KMS-11 (cell line): Measurements from ENCODE around the gene HINT2.

Source experiments
- H2AFZ ChIP-seq: fragments of 200-600 bp; sonication (generic); 2 replicates; pipeline ENCODE4 v1.6.1; 2016; ENCODE audit warnings: antibody characterized with exemption, mixed run types, low read depth
- H3K27ac ChIP-seq: fragments of 200-600 bp; sonication (generic); 2 replicates; pipeline ENCODE4 v1.6.1; 2016; ENCODE audit warnings: mild to moderate bottlenecking, mixed run types
- H3K27me3 ChIP-seq: fragments of 200-600 bp; sonication (generic); 2 replicates; pipeline ENCODE4 v1.6.1; 2017; ENCODE audit warnings: mild to moderate bottlenecking, low read depth, mixed run types, moderate library complexity; ENCODE audit not compliant: insufficient read depth
- H3K36me3 ChIP-seq: fragments of 200-600 bp; sonication (generic); 2 replicates; pipeline ENCODE4 v1.6.1; 2017; ENCODE audit warnings: mild to moderate bottlenecking, mixed run types; ENCODE audit not compliant: insufficient read depth
- H3K4me1 ChIP-seq: fragments of 200-600 bp; sonication (generic); 2 replicates; pipeline ENCODE4 v1.6.1; 2016; ENCODE audit warnings: mild to moderate bottlenecking, low read depth, mixed run types; ENCODE audit not compliant: poor library complexity, severe bottlenecking
- H3K4me2 ChIP-seq: fragments of 200-600 bp; sonication (generic); 2 replicates; pipeline ENCODE4 v1.7.0; 2016; ENCODE audit warnings: mild to moderate bottlenecking, mixed run types
- H3K4me3 ChIP-seq: fragments of 200-600 bp; sonication (generic); IDR thresholded peaks from 2 replicates; pipeline ENCODE4 v1.6.1; 2017; ENCODE audit warnings: low read depth, low read length, mixed read lengths; ENCODE audit not compliant: insufficient read depth
- H3K79me2 ChIP-seq: fragments of 200-600 bp; sonication (generic); 2 replicates; pipeline ENCODE4 v1.6.1; 2016; ENCODE audit warnings: low read depth, mixed run types; ENCODE audit not compliant: insufficient read depth
- H3K9ac ChIP-seq: fragments of 200-600 bp; sonication (generic); 2 replicates; pipeline ENCODE4 v1.6.1; 2016; ENCODE audit warnings: mild to moderate bottlenecking, mixed run types
- H4K20me1 ChIP-seq: fragments of 200-600 bp; sonication (generic); 2 replicates; pipeline ENCODE4 v1.6.1; 2016; ENCODE audit warnings: mild to moderate bottlenecking, mixed run types; ENCODE audit not compliant: insufficient read depth
- TF ChIP-seq, protein P1 (sequence below): fragments of 200-600 bp; sonication (generic); conservative IDR thresholded peaks from 2 replicates; pipeline ENCODE4 v1.6.1; 2017; ENCODE audit warnings: low read depth, mild to moderate bottlenecking, antibody characterized with exemption, low read length, moderate library complexity, mixed read lengths

The HINT2 gene

DNA sequence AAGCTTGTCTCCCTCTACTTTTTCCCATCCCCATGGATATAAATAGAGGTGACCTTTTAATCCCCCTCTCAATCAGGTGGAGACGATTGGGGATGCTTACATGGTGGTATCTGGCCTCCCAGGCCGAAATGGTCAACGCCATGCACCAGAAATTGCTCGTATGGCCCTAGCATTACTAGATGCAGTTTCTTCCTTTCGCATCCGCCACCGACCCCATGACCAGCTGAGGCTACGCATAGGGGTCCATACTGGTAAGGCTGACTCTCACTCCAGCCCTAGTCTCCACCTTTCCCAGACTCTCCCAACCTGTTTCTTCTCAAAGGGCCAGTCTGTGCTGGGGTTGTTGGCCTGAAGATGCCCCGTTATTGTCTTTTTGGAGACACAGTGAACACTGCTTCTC, 6.4 kb downstream of the HINT2 start:
- Histone ChIP-seq H3K27me3 (no peaks in the 10 kb centered on the region), H3K4me2 (no peak overlapping the region), H3K4me1 (peaks cover 28% of the 10 kb centered on the region), H3K9ac (no peak overlapping the region), H3K27ac (no peak overlapping the region), H2AFZ (no peak overlapping the region), H3K36me3 (no peaks in the 10 kb centered on the region), H3K79me2 (no peaks in the 10 kb centered on the region), H4K20me1 (no peaks in the 10 kb centered on the region), H3K4me3 (no peak overlapping the region)
- TF ChIP-seq, protein P1, sequence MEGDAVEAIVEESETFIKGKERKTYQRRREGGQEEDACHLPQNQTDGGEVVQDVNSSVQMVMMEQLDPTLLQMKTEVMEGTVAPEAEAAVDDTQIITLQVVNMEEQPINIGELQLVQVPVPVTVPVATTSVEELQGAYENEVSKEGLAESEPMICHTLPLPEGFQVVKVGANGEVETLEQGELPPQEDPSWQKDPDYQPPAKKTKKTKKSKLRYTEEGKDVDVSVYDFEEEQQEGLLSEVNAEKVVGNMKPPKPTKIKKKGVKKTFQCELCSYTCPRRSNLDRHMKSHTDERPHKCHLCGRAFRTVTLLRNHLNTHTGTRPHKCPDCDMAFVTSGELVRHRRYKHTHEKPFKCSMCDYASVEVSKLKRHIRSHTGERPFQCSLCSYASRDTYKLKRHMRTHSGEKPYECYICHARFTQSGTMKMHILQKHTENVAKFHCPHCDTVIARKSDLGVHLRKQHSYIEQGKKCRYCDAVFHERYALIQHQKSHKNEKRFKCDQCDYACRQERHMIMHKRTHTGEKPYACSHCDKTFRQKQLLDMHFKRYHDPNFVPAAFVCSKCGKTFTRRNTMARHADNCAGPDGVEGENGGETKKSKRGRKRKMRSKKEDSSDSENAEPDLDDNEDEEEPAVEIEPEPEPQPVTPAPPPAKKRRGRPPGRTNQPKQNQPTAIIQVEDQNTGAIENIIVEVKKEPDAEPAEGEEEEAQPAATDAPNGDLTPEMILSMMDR = no peak

DNA sequence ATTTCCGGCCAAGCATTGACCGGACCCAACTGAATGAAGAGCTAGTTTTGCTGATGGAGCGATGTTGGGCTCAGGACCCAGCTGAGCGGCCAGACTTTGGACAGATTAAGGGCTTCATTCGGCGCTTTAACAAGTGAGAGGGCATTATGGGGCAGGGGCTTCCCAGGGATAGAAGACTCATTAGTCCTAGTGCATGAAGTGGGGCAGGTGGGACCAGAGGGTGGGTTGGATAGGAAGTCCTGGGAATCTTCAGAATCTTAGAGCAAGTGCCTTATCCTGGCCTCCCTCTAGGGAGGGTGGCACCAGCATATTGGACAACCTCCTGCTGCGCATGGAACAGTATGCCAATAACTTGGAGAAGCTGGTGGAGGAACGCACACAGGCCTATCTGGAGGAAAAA, 8.7 kb downstream of the HINT2 start:
- no peak overlapping the region for H3K4me2 ChIP-seq
- H2AFZ ChIP-seq = no peak overlapping the region
- no peaks in the 10 kb centered on the region for H3K79me2 ChIP-seq
- H4K20me1 ChIP-seq = no peaks in the 10 kb centered on the region
- TF ChIP-seq, protein P1 = no peak
- no peak overlapping the region for H3K27ac ChIP-seq
- peaks cover 11% of the 10 kb centered on the region for H3K4me1 ChIP-seq
- no peak overlapping the region for H3K9ac ChIP-seq
- no peaks in the 10 kb centered on the region for H3K36me3 ChIP-seq
- no peaks in the 10 kb centered on the region for H3K27me3 ChIP-seq
- H3K4me3 ChIP-seq = no peak overlapping the region

DNA sequence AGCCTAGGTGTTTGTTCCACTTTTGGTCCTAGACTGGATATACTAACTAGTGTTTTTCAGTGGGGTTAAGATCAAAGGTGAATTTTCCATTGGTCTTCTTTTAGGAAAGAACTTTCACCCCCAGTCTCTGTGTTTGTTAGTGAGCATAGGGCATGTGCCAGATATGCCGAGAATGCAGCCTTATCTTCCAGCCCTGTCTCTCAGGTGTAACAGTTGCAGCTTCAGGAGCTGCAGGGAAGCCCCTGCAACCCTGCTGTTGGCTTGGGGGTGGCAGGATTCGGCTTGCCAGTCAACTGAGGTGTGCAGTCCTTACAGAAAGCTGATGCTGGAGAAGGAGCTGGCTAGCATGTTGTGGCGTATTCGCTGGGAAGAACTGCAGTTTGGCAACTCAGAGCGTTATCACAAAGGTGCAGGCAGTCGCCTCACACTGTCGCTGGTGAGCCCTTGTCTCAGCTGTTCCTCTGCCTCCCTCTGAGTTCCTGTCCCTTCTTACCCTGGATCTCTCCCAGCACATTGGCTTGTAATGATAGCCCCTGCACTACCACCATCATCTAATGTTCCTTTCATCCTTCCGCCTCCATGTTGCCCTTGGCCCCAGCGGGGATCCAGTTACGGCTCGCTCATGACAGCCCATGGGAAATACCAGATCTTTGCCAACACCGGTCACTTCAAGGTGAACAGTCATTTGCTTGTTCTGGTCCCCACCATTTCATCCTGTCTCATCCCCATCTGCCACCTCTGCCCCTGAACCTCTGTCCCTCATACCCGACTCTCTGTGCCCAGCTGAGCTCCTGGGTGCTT, 13.3 kb downstream of the HINT2 start:
- no peaks in the 10 kb centered on the region for H4K20me1 ChIP-seq
- no peaks in the 10 kb centered on the region for H3K79me2 ChIP-seq
- H3K4me2 ChIP-seq = no peak overlapping the region
- H3K4me1 ChIP-seq = peaks cover 26% of the 10 kb centered on the region
- TF ChIP-seq, protein P1 = no peak
- H2AFZ ChIP-seq = no peak overlapping the region
- H3K27ac ChIP-seq = no peak overlapping the region
- no peaks in the 10 kb centered on the region for H3K27me3 ChIP-seq
- H3K36me3 ChIP-seq = no peaks in the 10 kb centered on the region
- H3K4me3 ChIP-seq = no peak overlapping the region
- H3K9ac ChIP-seq = no peak overlapping the region

DNA sequence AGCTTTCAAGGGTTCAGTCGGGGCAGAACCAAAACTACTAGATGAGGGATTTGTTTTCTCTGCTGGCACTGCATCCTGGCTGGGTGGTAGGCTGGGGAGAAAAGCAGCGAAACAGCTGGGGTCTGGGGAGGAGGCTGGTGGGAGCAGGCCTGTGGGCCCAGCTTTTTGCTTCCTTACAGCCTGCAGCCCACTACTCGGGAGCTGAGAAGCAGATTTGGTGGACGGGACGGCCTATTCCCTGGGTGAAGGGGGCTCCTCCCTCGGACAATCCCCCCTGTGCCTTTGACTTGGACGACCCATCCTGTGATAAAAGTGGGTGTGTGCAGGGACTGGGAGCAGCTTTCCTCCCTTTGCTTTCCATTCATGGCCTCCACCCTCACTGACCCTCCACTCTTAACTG, 14.3 kb downstream of the HINT2 start:
- H3K79me2 ChIP-seq = no peaks in the 10 kb centered on the region
- H2AFZ ChIP-seq = no peak overlapping the region
- H3K4me2 ChIP-seq = no peak overlapping the region
- H3K36me3 ChIP-seq = no peaks in the 10 kb centered on the region
- H3K4me3 ChIP-seq = no peak overlapping the region
- H3K9ac ChIP-seq = no peak overlapping the region
- H3K27ac ChIP-seq = no peak overlapping the region
- H4K20me1 ChIP-seq = no peaks in the 10 kb centered on the region
- TF ChIP-seq, protein P1 = no peak
- H3K4me1 ChIP-seq = peaks cover 26% of the 10 kb centered on the region
- H3K27me3 ChIP-seq = no peaks in the 10 kb centered on the region
